HCT116 (cell line): ENCODE data around the gene GJA9. TPM values are rescaled to one million over a fixed set of nuclear protein-coding genes. Genes with fewer than 3 reads are reported as not detected.

Experiments
- ATAC-seq: fragments of 200-7000 bp; cut with Tn5 transposase; 2 replicates; pipeline ENCODE4 v1.9.1; 2020; ENCODE audit warnings: mild to moderate bottlenecking, moderate library complexity
- BruUV-seq: library from RNA; stranded (reverse); fragments of 400-500 nt; replicated peaks from 2 replicates; lab custom pipeline; 2021; lab: Mats Ljungman, UMichigan
- CTCF ChIA-PET: fragments of 300-600 bp; sonication (Branson Sonifier 250); formaldehyde crosslinking; loops from one replicate; lab custom pipeline; 2021; ENCODE audit warnings: antibody characterized with exemption; lab: Charles Lee
- POLR2A ChIA-PET: fragments of 300-600, 350-600 bp; sonication (Branson Sonifier 250); formaldehyde crosslinking; loops from one replicate; lab custom pipeline; 2021; ENCODE audit warnings: antibody characterized with exemption; lab: Charles Lee
- RAD21 ChIA-PET, 2 experiments: fragments of 300-600 bp; sonication (Branson Sonifier 250); formaldehyde crosslinking; loops; one replicate each; lab custom pipeline; 2023; ENCODE audit warnings: low total read pairs in 2 of 2; ENCODE audit not compliant: uncharacterized antibody in 2 of 2, unreplicated experiment in 2 of 2, low non-redundant PET in 1 of 2; lab: Charles Lee
- DNase-seq: peaks from one replicate; pipeline ENCODE4 v3.0.0-alpha.2; 2010; ENCODE audit warnings: low read depth, low spot score
- H2AFZ ChIP-seq: fragments of 200-600 bp; shearing (Covaris generic), sonication (generic); 2 replicates; pipeline ENCODE4 v1.6.1; 2017; ENCODE audit warnings: low read depth, mixed run types, mixed read lengths, antibody characterized with exemption, low read length; ENCODE audit not compliant: poor library complexity, severe bottlenecking
- H3K27ac ChIP-seq: 2 replicates; pipeline ENCODE4 v1.5.1; 2012; ENCODE audit warnings: low read depth, low read length
- H3K27me3 ChIP-seq: fragments of 200-600 bp; sonication (generic); 2 replicates; pipeline ENCODE4 v1.6.1; 2016; ENCODE audit warnings: mixed run types, low read length, mixed read lengths; ENCODE audit not compliant: insufficient read depth
- H3K36me3 ChIP-seq, 2 experiments: fragments of 200-500 bp in 1 of 2; fragments of 200-600 bp in 1 of 2; sonication (Bioruptor generic) in 1 of 2; sonication (generic) in 1 of 2; 2 replicates each; pipeline versions ENCODE4 v1.5.1 to v1.6.1; 2014 to 2016; ENCODE audit warnings: low read length in 2 of 2, inconsistent platforms in 1 of 2, mixed read lengths in 1 of 2, mixed run types in 1 of 2; ENCODE audit not compliant: insufficient read depth in 2 of 2, control insufficient read depth in 1 of 2
- H3K4me1 ChIP-seq, 2 experiments: fragments of 200-600 bp in 1 of 2; sonication (generic) in 1 of 2; 2 replicates each; pipeline versions ENCODE4 v1.5.1 to v1.6.1; 2012 to 2017; ENCODE audit warnings: low read length in 2 of 2, inconsistent platforms in 1 of 2, mild to moderate bottlenecking in 1 of 2, mixed read lengths in 1 of 2, mixed run types in 1 of 2, moderate library complexity in 1 of 2; ENCODE audit not compliant: insufficient read depth in 2 of 2, control insufficient read depth in 1 of 2
- H3K4me2 ChIP-seq: fragments of 200-600 bp; sonication (generic); 2 replicates; pipeline ENCODE4 v1.6.1; 2017; ENCODE audit warnings: mixed run types, low read length, mixed read lengths
- H3K4me3 ChIP-seq, 2 experiments: fragments of 200-600 bp in 1 of 2; sonication (generic) in 1 of 2; replicated peaks in 1 of 2; 2 replicates each; pipeline ENCODE4 v1.5.1; 2011 to 2016; ENCODE audit warnings: low read length in 2 of 2, control low read depth in 1 of 2, low read depth in 1 of 2, mild to moderate bottlenecking in 1 of 2, mixed read lengths in 1 of 2, mixed run types in 1 of 2
- H3K79me2 ChIP-seq: fragments of 200-600 bp; sonication (generic); 2 replicates; pipeline ENCODE4 v1.6.1; 2017; ENCODE audit warnings: mild to moderate bottlenecking, mixed run types, low read length, moderate library complexity, mixed read lengths; ENCODE audit not compliant: insufficient read depth
- H3K9ac ChIP-seq: fragments of 200-600 bp; sonication (generic); 2 replicates; pipeline ENCODE4 v1.6.1; 2016; ENCODE audit warnings: low read length, mixed read lengths
- H3K9me2 ChIP-seq: fragments of 200-600 bp; sonication (generic), shearing (Covaris generic); 2 replicates; pipeline ENCODE4 v1.6.1; 2017; ENCODE audit warnings: mixed run types, mild to moderate bottlenecking, moderate library complexity; ENCODE audit not compliant: insufficient read depth
- H3K9me3 ChIP-seq, 2 experiments: fragments of 200-500 bp in 1 of 2; fragments of 200-600 bp in 1 of 2; sonication (Bioruptor generic) in 1 of 2; sonication (generic) in 1 of 2; 2 replicates each; pipeline ENCODE4 v1.6.1; 2014 to 2017; ENCODE audit warnings: low read length in 2 of 2, mixed read lengths in 2 of 2, inconsistent platforms in 1 of 2, low read depth in 1 of 2, mild to moderate bottlenecking in 1 of 2, mixed run types in 1 of 2, moderate library complexity in 1 of 2; ENCODE audit not compliant: control insufficient read depth in 1 of 2, insufficient read depth in 1 of 2
- H4K20me1 ChIP-seq: fragments of 200-600 bp; sonication (generic), shearing (Covaris generic); 2 replicates; pipeline ENCODE4 v1.6.1; 2017; ENCODE audit warnings: mixed run types, mild to moderate bottlenecking, moderate library complexity; ENCODE audit not compliant: insufficient read depth
- CEBPB ChIP-seq: IDR thresholded peaks from 2 replicates; pipeline ENCODE4 v1.6.1; 2012; ENCODE audit warnings: low read depth
- ELF1 ChIP-seq: IDR thresholded peaks from 2 replicates; pipeline ENCODE4 v1.6.1; 2012; ENCODE audit warnings: low read depth, borderline replicate concordance
- MAX ChIP-seq: IDR thresholded peaks from 2 replicates; pipeline ENCODE4 v1.6.1; 2012
- POLR2A ChIP-seq: IDR thresholded peaks from 2 replicates; pipeline ENCODE4 v1.7.0; 2011; ENCODE audit warnings: borderline replicate concordance; ENCODE audit not compliant: insufficient read depth, insufficient read length; ENCODE audit errors: extremely low read depth
- POLR2AphosphoS5 ChIP-seq: IDR thresholded peaks from 2 replicates; pipeline ENCODE4 v1.6.1; 2011; ENCODE audit warnings: mild to moderate bottlenecking, low read depth, low read length, moderate library complexity
- REST ChIP-seq: IDR thresholded peaks from 2 replicates; pipeline ENCODE4 v1.6.1; 2012; ENCODE audit warnings: low read depth
- SP1 ChIP-seq: IDR thresholded peaks from 2 replicates; pipeline ENCODE4 v1.6.1; 2012; ENCODE audit warnings: low read depth
- SRF ChIP-seq: IDR thresholded peaks from 2 replicates; pipeline ENCODE4 v1.6.1; 2012; ENCODE audit warnings: low read depth
- TCF7L2 ChIP-seq: IDR thresholded peaks from 2 replicates; pipeline ENCODE4 v1.7.0; 2011; ENCODE audit warnings: borderline replicate concordance, inconsistent platforms; ENCODE audit not compliant: insufficient read depth, insufficient read length; ENCODE audit errors: extremely low read depth
- ZBTB33 ChIP-seq: IDR thresholded peaks from 2 replicates; pipeline ENCODE4 v1.6.1; 2011; ENCODE audit warnings: mild to moderate bottlenecking, low read length, moderate library complexity; ENCODE audit not compliant: insufficient replicate concordance; ENCODE audit errors: extremely low read depth
- ZNF274 ChIP-seq: fragments of 200-500 bp; sonication (Bioruptor generic); IDR thresholded peaks from 2 replicates; pipeline ENCODE4 v1.6.1; 2014; ENCODE audit warnings: mild to moderate bottlenecking, low read depth, low read length, inconsistent platforms
- intact Hi-C: fragments of 100-400 bp; cut with micrococcal nuclease; formaldehyde crosslinking; loops from 2 replicates; pipeline ENCODE4 v1.10.0; 2022
- total RNA-seq: library from RNA; stranded (reverse); gene quantifications from one replicate; pipeline ENCODE4 v1.2.1, GENCODE V29; 2021; ENCODE audit not compliant: unreplicated experiment
- TF ChIP-seq, protein P1 (sequence below), 3 experiments: fragments of 200-600 bp in 1 of 3; sonication (generic) in 1 of 3; IDR thresholded peaks in 2 of 3; conservative IDR thresholded peaks in 1 of 3; 2 replicates each; pipeline ENCODE4 v1.5.1; 2012 to 2017; ENCODE audit warnings: low read depth in 2 of 3, low read length in 2 of 3, antibody characterized with exemption in 1 of 3, borderline replicate concordance in 1 of 3, control low read depth in 1 of 3, mild to moderate bottlenecking in 1 of 3, mixed read lengths in 1 of 3, mixed run types in 1 of 3, moderate library complexity in 1 of 3; ENCODE audit not compliant: insufficient read depth in 1 of 3

GJA9 gene
- total RNA-seq, 1 experiment from 2014 or later, result not detected

- H4K20me1 ChIP-seq, result no peaks in the 10 kb centered on the region
- no TSS peak for BruUV-seq
- no peaks in the 10 kb centered on the region for H3K79me2 ChIP-seq
- DNase-seq, result no peak
- no peak for ATAC-seq
- no peaks in the 10 kb centered on the region for H3K4me1 ChIP-seq
- H3K27me3 ChIP-seq, result peaks cover 4% of the 10 kb centered on the region; the same call in 1 of the 2 replicates
- H3K27ac ChIP-seq, result no peak overlapping the region
- intact Hi-C loops, result loop anchor here (10.0 kb wide), 2 partner anchors 308 to 1138 kb away; partner anchors contain the start of gene CDCA8
- no peak overlapping the region for H3K9ac ChIP-seq
- H3K9me3 ChIP-seq, result no peaks in the 10 kb centered on the region
- no peaks in the 10 kb centered on the region for H3K36me3 ChIP-seq
- no peaks in the 10 kb centered on the region for H3K9me2 ChIP-seq
- POLR2A ChIA-PET, result no interaction called here
- no peak overlapping the region for H3K4me3 ChIP-seq
- no peak for TF ChIP-seq SRF
- TF ChIP-seq, protein P1, sequence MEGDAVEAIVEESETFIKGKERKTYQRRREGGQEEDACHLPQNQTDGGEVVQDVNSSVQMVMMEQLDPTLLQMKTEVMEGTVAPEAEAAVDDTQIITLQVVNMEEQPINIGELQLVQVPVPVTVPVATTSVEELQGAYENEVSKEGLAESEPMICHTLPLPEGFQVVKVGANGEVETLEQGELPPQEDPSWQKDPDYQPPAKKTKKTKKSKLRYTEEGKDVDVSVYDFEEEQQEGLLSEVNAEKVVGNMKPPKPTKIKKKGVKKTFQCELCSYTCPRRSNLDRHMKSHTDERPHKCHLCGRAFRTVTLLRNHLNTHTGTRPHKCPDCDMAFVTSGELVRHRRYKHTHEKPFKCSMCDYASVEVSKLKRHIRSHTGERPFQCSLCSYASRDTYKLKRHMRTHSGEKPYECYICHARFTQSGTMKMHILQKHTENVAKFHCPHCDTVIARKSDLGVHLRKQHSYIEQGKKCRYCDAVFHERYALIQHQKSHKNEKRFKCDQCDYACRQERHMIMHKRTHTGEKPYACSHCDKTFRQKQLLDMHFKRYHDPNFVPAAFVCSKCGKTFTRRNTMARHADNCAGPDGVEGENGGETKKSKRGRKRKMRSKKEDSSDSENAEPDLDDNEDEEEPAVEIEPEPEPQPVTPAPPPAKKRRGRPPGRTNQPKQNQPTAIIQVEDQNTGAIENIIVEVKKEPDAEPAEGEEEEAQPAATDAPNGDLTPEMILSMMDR (IDR thresholded peaks at IDR 0.05 in 2 of 3, conservative IDR thresholded peaks at IDR 0.05 in 1 of 3; ENCODE audit: borderline replicate concordance in 1 of 3, insufficient read depth in 1 of 3, low read depth in 2 of 3, low read length in 2 of 3), result no peak
- no peak for TF ChIP-seq ZBTB33
- TF ChIP-seq, all 23 proteins: peak for 0
- H3K4me2 ChIP-seq, result no peak overlapping the region
- ChIA-PET RAD21 (no interaction called here), CTCF (no interaction called here)
- no peak overlapping the region for H2AFZ ChIP-seq
Observed at GRCh38 chr1:38833146-38833545, 48.2 kb downstream of the GJA9 start.

DNA sequence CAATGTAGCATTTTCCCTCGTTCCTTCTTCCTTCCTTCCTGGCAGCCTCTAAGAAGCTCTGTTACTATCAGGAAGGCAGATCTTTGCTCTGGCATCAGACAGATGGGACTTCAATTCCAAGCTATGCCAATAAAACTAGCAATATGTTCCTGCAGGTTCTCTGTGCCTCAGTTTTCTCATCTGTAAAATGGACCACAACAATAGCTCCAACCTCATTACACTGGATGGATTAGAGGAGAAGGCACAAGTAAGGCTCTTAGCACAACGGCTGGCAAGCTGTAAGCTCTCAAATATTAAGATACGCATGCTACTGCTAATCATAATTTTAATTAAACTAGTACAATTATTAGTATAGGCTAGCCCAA is 49.0 kb downstream of the GJA9 start:
- H3K4me2 ChIP-seq, result no peak overlapping the region
- CTCF ChIA-PET, result no interaction called here
- H3K4me3 ChIP-seq, result no peak overlapping the region
- H3K27ac ChIP-seq, result no peak overlapping the region
- no peaks in the 10 kb centered on the region for H4K20me1 ChIP-seq
- no peaks in the 10 kb centered on the region for H3K4me1 ChIP-seq
- H2AFZ ChIP-seq, result no peak overlapping the region
- no peaks in the 10 kb centered on the region for H3K9me3 ChIP-seq
- no peak overlapping the region for H3K9ac ChIP-seq
- POLR2A ChIA-PET, result no interaction called here
- RAD21 ChIA-PET, result no interaction called here
- no peaks in the 10 kb centered on the region for H3K79me2 ChIP-seq
- no TSS peak for BruUV-seq
- no peak for ATAC-seq
- intact Hi-C loops, result loop anchor here (10.0 kb wide), 2 partner anchors 308 to 1138 kb away; partner anchors contain the start of gene CDCA8
- no peaks in the 10 kb centered on the region for H3K9me2 ChIP-seq
- no peaks in the 10 kb centered on the region for H3K36me3 ChIP-seq
- peaks cover 4% of the 10 kb centered on the region; the same call in 1 of the 2 replicates for H3K27me3 ChIP-seq
- no peak for DNase-seq
- TF ChIP-seq POLR2A (no peak), CEBPB (no peak), TCF7L2 (no peak), SP1 (no peak), ZNF274 (no peak), POLR2AphosphoS5 (no peak), ELF1 (no peak), REST (no peak), MAX (no peak)
